BLaER1 treated with 17β-estradiol and CSF1 and Interleukin-3, amounts not matched to agents 10 nM and 100 nM (cell line): ENCODE data around the gene RGS7.
"Not testable (repeated sequence)": the region's sequence is repeated elsewhere in the genome, so short reads cannot be mapped to it uniquely, and the experiment has no call there.

Experiments used
- H3K27ac ChIP-seq, 11 experiments: shearing (Covaris generic); formaldehyde crosslinking; 2 replicates each; pipeline ENCODE4 v1.8.1; 2022
- H3K27me3 ChIP-seq, 11 experiments: shearing (Covaris generic); formaldehyde crosslinking; 2 replicates each; pipeline ENCODE4 v1.8.1; 2022
- H3K36me3 ChIP-seq, 11 experiments: shearing (Covaris generic); formaldehyde crosslinking; 2 replicates each; pipeline ENCODE4 v1.8.1; 2022
- H3K4me1 ChIP-seq, 10 experiments: shearing (Covaris generic); formaldehyde crosslinking; 2 replicates each; pipeline ENCODE4 v1.8.1; 2022
- H3K4me2 ChIP-seq, 11 experiments: shearing (Covaris generic); formaldehyde crosslinking; 2 replicates each; pipeline ENCODE4 v1.8.1; 2022
- H3K4me3 ChIP-seq, 10 experiments: shearing (Covaris generic); formaldehyde crosslinking; 2 replicates each; pipeline ENCODE4 v1.8.1; 2022
- H3K9ac ChIP-seq, 11 experiments: shearing (Covaris generic); formaldehyde crosslinking; 2 replicates each; pipeline ENCODE4 v1.8.1; 2022
- H3K9me3 ChIP-seq, 11 experiments: shearing (Covaris generic); formaldehyde crosslinking; replicated peaks in 1 of 11; 2 replicates each; pipeline ENCODE4 v1.8.1; 2022
- H4K20me1 ChIP-seq, 11 experiments: shearing (Covaris generic); formaldehyde crosslinking; 2 replicates each; pipeline ENCODE4 v1.8.1; 2022
- Cebpa-rat ChIP-seq, 11 experiments: shearing (Covaris generic); IDR thresholded peaks; 2 replicates each; pipeline ENCODE4 v1.8.1; 2022

RGS7 gene

GRCh38 chr1:240888787-240889048 lies 468.3 kb downstream of the RGS7 start:
- no peak overlapping the region for H3K27ac ChIP-seq
- no peaks in the 10 kb centered on the region for H3K27me3 ChIP-seq
- H3K9me3 ChIP-seq = no peaks in the 10 kb centered on the region
- no peak overlapping the region for H3K9ac ChIP-seq
- no peak for TF ChIP-seq Cebpa-rat (IDR thresholded peaks at IDR 0.05)
- H3K4me3 ChIP-seq = no peak overlapping the region
- no peaks in the 10 kb centered on the region for H4K20me1 ChIP-seq
- H3K4me2 ChIP-seq = no peak overlapping the region
- H3K36me3 ChIP-seq = no peaks in the 10 kb centered on the region
- no peaks in the 10 kb centered on the region for H3K4me1 ChIP-seq

GRCh38 chr1:240888039-240888786 lies 468.8 kb downstream of the RGS7 start:
- Histone ChIP-seq H3K9ac (no peak overlapping the region), H3K4me2 (no peak overlapping the region), H3K4me1 (no peaks in the 10 kb centered on the region), H3K27me3 (no peaks in the 10 kb centered on the region), H3K4me3 (no peak overlapping the region), H4K20me1 (no peaks in the 10 kb centered on the region), H3K9me3 (no peaks in the 10 kb centered on the region), H3K36me3 (no peaks in the 10 kb centered on the region), H3K27ac (no peak overlapping the region)
- TF ChIP-seq Cebpa-rat (IDR thresholded peaks at IDR 0.05) = no peak

- no peak overlapping the region for H3K9ac ChIP-seq
- H3K27me3 ChIP-seq = no peaks in the 10 kb centered on the region
- H3K36me3 ChIP-seq = no peaks in the 10 kb centered on the region
- H3K4me1 ChIP-seq = no peaks in the 10 kb centered on the region
- no peak overlapping the region for H3K4me3 ChIP-seq
- H3K9me3 ChIP-seq = no peaks in the 10 kb centered on the region
- no peak overlapping the region for H3K4me2 ChIP-seq
- no peak overlapping the region for H3K27ac ChIP-seq
- no peaks in the 10 kb centered on the region for H4K20me1 ChIP-seq
- TF ChIP-seq Cebpa-rat (IDR thresholded peaks at IDR 0.05) = no peak
Observed at GRCh38 chr1:240883490-240883889, 473.5 kb downstream of the RGS7 start.

GRCh38 chr1:240882656-240883308 lies 474.2 kb downstream of the RGS7 start:
- not testable (repeated sequence) for H3K9me3 ChIP-seq, H3K27ac ChIP-seq, H3K4me1 ChIP-seq, H3K9ac ChIP-seq, H3K27me3 ChIP-seq, H3K4me3 ChIP-seq, H4K20me1 ChIP-seq, H3K4me2 ChIP-seq, H3K36me3 ChIP-seq

GRCh38 chr1:240878631-240879030 lies 478.4 kb downstream of the RGS7 start:
- Histone ChIP-seq H4K20me1 (no peaks in the 10 kb centered on the region), H3K4me1 (no peaks in the 10 kb centered on the region), H3K9ac (no peak overlapping the region), H3K27ac (no peak overlapping the region), H3K9me3 (peaks cover 0 to 6% (median 0%) of the 10 kb centered on the region in 11 experiments; a peak in 4 of 22 replicates), H3K4me2 (no peak overlapping the region), H3K4me3 (no peak overlapping the region), H3K36me3 (no peaks in the 10 kb centered on the region), H3K27me3 (no peaks in the 10 kb centered on the region)
- no peak for TF ChIP-seq Cebpa-rat (IDR thresholded peaks at IDR 0.05)

GRCh38 chr1:240877605-240878004 lies 479.4 kb downstream of the RGS7 start:
- no peaks in the 10 kb centered on the region for H3K36me3 ChIP-seq
- no peaks in the 10 kb centered on the region for H3K4me1 ChIP-seq
- H3K9me3 ChIP-seq = peaks cover 0 to 6% (median 0%) of the 10 kb centered on the region in 11 experiments; a peak in 4 of 22 replicates
- H3K27ac ChIP-seq = no peak overlapping the region
- no peaks in the 10 kb centered on the region for H3K27me3 ChIP-seq
- H3K9ac ChIP-seq = no peak overlapping the region
- no peak for TF ChIP-seq Cebpa-rat (IDR thresholded peaks at IDR 0.05)
- no peaks in the 10 kb centered on the region for H4K20me1 ChIP-seq
- no peak overlapping the region for H3K4me3 ChIP-seq
- H3K4me2 ChIP-seq = no peak overlapping the region

- H3K9ac ChIP-seq = no peak overlapping the region
- no peaks in the 10 kb centered on the region for H3K4me1 ChIP-seq
- H3K4me3 ChIP-seq = no peak overlapping the region
- H4K20me1 ChIP-seq = no peaks in the 10 kb centered on the region
- H3K27me3 ChIP-seq = no peaks in the 10 kb centered on the region
- peaks cover 0 to 6% (median 0%) of the 10 kb centered on the region in 11 experiments; a peak in 4 of 22 replicates for H3K9me3 ChIP-seq
- no peak for TF ChIP-seq Cebpa-rat (IDR thresholded peaks at IDR 0.05)
- no peak overlapping the region for H3K4me2 ChIP-seq
- H3K27ac ChIP-seq = no peak overlapping the region
- H3K36me3 ChIP-seq = no peaks in the 10 kb centered on the region
Observed at GRCh38 chr1:240876071-240876470, 480.9 kb downstream of the RGS7 start.

- Histone ChIP-seq H4K20me1 (no peaks in the 10 kb centered on the region), H3K4me2 (no peak overlapping the region), H3K36me3 (no peaks in the 10 kb centered on the region), H3K27ac (no peak overlapping the region), H3K9me3 (no peaks in the 10 kb centered on the region), H3K4me1 (no peaks in the 10 kb centered on the region), H3K4me3 (no peak overlapping the region), H3K27me3 (no peaks in the 10 kb centered on the region), H3K9ac (no peak overlapping the region)
- TF ChIP-seq Cebpa-rat (IDR thresholded peaks at IDR 0.05) = no peak
Observed at GRCh38 chr1:240869071-240869470, 487.9 kb downstream of the RGS7 start.

- no peak overlapping the region for H3K9ac ChIP-seq
- H3K4me3 ChIP-seq = no peak overlapping the region
- H4K20me1 ChIP-seq = no peaks in the 10 kb centered on the region
- no peaks in the 10 kb centered on the region for H3K36me3 ChIP-seq
- H3K9me3 ChIP-seq = no peaks in the 10 kb centered on the region
- TF ChIP-seq Cebpa-rat (IDR thresholded peaks at IDR 0.05) = no peak
- H3K27me3 ChIP-seq = no peaks in the 10 kb centered on the region
- no peak overlapping the region for H3K27ac ChIP-seq
- H3K4me1 ChIP-seq = no peaks in the 10 kb centered on the region
- no peak overlapping the region for H3K4me2 ChIP-seq
Observed at GRCh38 chr1:240866724-240867123, 490.3 kb downstream of the RGS7 start.

GRCh38 chr1:240860023-240860422 lies 497.0 kb downstream of the RGS7 start:
- no peaks in the 10 kb centered on the region for H3K4me1 ChIP-seq
- no peak overlapping the region for H3K9ac ChIP-seq
- no peaks in the 10 kb centered on the region for H3K27me3 ChIP-seq
- no peak overlapping the region for H3K4me3 ChIP-seq
- no peaks in the 10 kb centered on the region for H3K36me3 ChIP-seq
- TF ChIP-seq Cebpa-rat (IDR thresholded peaks at IDR 0.05) = no peak
- H3K27ac ChIP-seq = no peak overlapping the region
- H4K20me1 ChIP-seq = no peaks in the 10 kb centered on the region
- H3K9me3 ChIP-seq = no peaks in the 10 kb centered on the region
- no peak overlapping the region for H3K4me2 ChIP-seq
